Progenitor cell of endocrine pancreas (in vitro differentiated cells): ENCODE results near the gene ASRGL1. TPM values are rescaled to one million over a fixed set of nuclear protein-coding genes. Genes with fewer than 3 reads are reported as not detected.

Experiments used
- DNase-seq: peaks from one replicate; pipeline ENCODE4 v3.0.0; 2021; ENCODE audit warnings: low spot score; ENCODE audit not compliant: unreplicated experiment
- H3K27ac Mint-ChIP-seq: 2 replicates; pipeline ENCODE4 v1.8.0; 2021; ENCODE audit warnings: mild to moderate bottlenecking, moderate library complexity, mixed read lengths
- H3K27me3 Mint-ChIP-seq: 2 replicates; pipeline ENCODE4 v1.8.0; 2021; ENCODE audit warnings: mixed read lengths
- H3K36me3 Mint-ChIP-seq: 2 replicates; pipeline ENCODE4 v1.8.0; 2022; ENCODE audit warnings: mixed read lengths; ENCODE audit not compliant: insufficient read depth
- H3K4me1 Mint-ChIP-seq: 2 replicates; pipeline ENCODE4 v1.8.0; 2021; ENCODE audit warnings: low read depth, mixed read lengths
- H3K4me3 Mint-ChIP-seq: 2 replicates; pipeline ENCODE4 v1.8.0; 2021; ENCODE audit warnings: low read depth, mild to moderate bottlenecking, moderate library complexity, mixed read lengths
- H3K9me3 Mint-ChIP-seq: 2 replicates; pipeline ENCODE4 v1.8.0; 2021; ENCODE audit warnings: low read depth, mixed read lengths
- CTCF ChIP-seq: fragments of 200-600 bp; sonication (generic); IDR thresholded peaks from one replicate; pipeline ENCODE4 v1.5.0; 2021; ENCODE audit warnings: antibody characterized with exemption, mild to moderate bottlenecking; ENCODE audit not compliant: unreplicated experiment
- total RNA-seq: library from RNA; stranded (reverse); gene quantifications from 2 replicates; pipeline ENCODE4 v1.2.1, GENCODE V29; 2021

Gene ASRGL1
- total RNA-seq, 1 donor from 2014 or later = 41.6 TPM

- no peak for DNase-seq
- Mint-ChIP-seq H3K27ac (no peak overlapping the region), H3K9me3 (no peaks in the 10 kb centered on the region), H3K27me3 (no peaks in the 10 kb centered on the region), H3K36me3 (no peaks in the 10 kb centered on the region), H3K4me1 (peaks cover 20% of the 10 kb centered on the region), H3K4me3 (no peak overlapping the region)
- TF ChIP-seq CTCF = no peak
These were observed 91.8 kb downstream of the ASRGL1 start for GRCh38 chr11:62428871-62429560.

DNA sequence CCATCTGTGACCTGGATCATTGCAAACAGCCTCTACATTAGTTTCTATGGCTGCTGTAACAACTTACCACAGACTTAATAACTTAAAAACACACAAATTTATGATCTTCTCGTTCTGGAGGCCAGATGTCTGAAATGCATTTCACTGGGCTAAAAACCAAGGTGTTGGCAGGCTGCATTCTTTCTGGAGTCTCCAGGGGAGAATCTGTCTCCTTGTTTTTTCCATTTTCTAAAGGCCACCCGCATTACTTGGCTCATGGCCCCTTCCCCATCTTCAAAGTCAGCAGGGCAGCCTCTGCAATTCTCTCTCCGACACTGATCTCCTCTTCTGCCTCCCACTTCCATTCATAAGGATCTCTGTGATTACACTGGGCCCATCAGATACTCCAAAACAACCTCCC is 93.2 kb downstream of the ASRGL1 start:
- Mint-ChIP-seq H3K27me3 (no peaks in the 10 kb centered on the region), H3K4me3 (no peak overlapping the region), H3K36me3 (no peaks in the 10 kb centered on the region), H3K9me3 (no peaks in the 10 kb centered on the region), H3K27ac (no peak overlapping the region), H3K4me1 (peaks cover 20% of the 10 kb centered on the region)
- DNase-seq = no peak
- TF ChIP-seq CTCF = no peak

- no peak overlapping the region for H3K4me3 Mint-ChIP-seq
- H3K4me1 Mint-ChIP-seq = peaks cover 17% of the 10 kb centered on the region
- H3K27me3 Mint-ChIP-seq = no peaks in the 10 kb centered on the region
- no peak for TF ChIP-seq CTCF
- H3K36me3 Mint-ChIP-seq = no peaks in the 10 kb centered on the region
- H3K9me3 Mint-ChIP-seq = no peaks in the 10 kb centered on the region
- no peak overlapping the region for H3K27ac Mint-ChIP-seq
- DNase-seq = no peak
These were observed 94.1 kb downstream of the ASRGL1 start for GRCh38 chr11:62431171-62431901.

- no peaks in the 10 kb centered on the region for H3K27me3 Mint-ChIP-seq
- H3K9me3 Mint-ChIP-seq = no peaks in the 10 kb centered on the region
- no peak overlapping the region for H3K27ac Mint-ChIP-seq
- no peak overlapping the region for H3K4me3 Mint-ChIP-seq
- no peak for TF ChIP-seq CTCF
- H3K4me1 Mint-ChIP-seq = peaks cover 10% of the 10 kb centered on the region
- DNase-seq = no peak
- H3K36me3 Mint-ChIP-seq = no peaks in the 10 kb centered on the region
These were observed 95.4 kb downstream of the ASRGL1 start for GRCh38 chr11:62432695-62433094.

DNA sequence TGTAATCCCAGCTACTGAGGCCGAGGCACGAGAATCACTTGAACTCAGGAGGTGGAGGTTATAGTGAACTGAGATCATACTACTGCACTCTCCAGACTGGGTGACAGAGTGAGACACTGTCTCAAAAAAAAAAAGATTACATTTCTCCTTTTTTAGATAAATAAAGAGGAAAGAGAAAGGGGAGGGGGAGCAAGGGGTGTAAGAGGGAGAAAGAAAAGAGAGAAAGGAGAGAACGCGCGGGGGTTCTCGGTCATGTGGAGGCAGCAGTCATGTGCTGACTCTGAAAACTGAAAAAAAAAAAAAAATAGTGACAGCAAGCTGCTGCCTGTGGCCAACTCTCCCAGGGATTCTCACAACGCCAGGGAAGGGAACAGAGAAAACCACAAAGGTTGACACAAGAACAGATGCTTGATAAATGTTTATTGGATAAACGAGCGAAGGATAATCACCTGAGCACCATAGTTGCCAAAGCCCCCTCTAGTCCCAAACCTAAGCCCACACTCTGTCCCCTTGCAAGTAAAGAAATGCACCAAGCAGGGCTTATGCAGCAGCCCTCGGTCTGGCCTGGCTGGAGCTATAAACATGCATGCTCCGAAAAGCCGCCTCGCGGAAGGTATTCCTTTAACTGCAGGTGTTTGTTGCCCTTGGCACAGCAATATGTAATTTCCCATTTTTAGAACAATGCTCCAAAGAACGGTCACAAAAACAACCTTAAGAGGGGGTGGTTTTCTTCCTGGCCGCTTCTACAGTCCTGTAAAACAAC is 96.1 kb downstream of the ASRGL1 start:
- no peak for TF ChIP-seq CTCF
- Mint-ChIP-seq H3K4me1 (peaks cover 9% of the 10 kb centered on the region), H3K4me3 (no peak overlapping the region), H3K9me3 (no peaks in the 10 kb centered on the region), H3K27ac (no peak overlapping the region), H3K27me3 (no peaks in the 10 kb centered on the region), H3K36me3 (no peaks in the 10 kb centered on the region)
- no peak for DNase-seq
